Effector CD4-positive, alpha-beta T cell (primary cell): Measurements from ENCODE around the gene PDE11A.
A peak's percentile ranks its signal among the peaks of the same experiment; 100 is the strongest.

Experiments used
- DNase-seq: peaks from one replicate; pipeline ENCODE4 v3.0.0-alpha.2; 2020

Gene PDE11A

GRCh38 chr2:177618255-177619253 lies 454.0 kb downstream of the PDE11A start:
- peak; percentile 91 for DNase-seq

DNA sequence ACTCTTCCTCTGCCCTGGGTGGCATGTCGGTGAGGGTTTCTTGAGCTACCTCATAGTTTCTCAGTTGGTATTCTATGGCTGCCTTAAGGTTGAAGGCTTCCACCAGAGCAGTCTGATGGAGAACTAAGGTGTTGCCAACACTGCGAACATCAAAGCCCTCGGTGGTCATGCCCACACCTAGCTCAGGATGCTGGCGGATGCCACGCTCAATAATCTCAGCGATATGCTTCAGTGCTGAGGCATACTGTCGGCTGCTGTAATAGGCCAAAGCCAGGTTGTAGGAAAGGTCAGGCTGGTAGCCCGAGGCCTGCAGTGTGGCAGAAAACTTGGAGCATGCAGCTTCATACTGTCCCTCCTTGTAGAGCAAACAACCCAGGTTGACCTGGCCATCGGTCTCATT lies 454.7 kb downstream of the PDE11A start:
- no peak for DNase-seq

GRCh38 chr2:177616731-177617130 lies 455.8 kb downstream of the PDE11A start:
- DNase-seq, result no peak

DNA sequence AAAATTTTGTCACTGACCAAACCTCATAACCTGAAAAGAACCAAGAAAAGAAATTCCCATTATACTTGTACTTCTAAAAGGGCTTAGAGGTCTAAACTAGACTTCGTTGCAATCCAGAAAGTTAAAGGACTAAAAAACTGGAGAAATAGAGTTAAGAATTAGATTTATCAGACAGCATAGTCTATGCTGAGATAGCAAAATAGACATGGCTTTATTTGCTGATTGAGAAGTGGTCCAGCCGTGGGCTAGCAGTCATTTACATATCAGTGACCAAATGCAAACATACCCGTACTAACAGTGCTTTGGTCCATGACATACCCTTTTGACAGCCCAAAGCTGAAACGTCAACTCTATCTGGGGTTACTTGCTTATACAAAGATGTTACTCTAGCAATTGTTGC lies 456.5 kb downstream of the PDE11A start:
- no peak for DNase-seq

DNA sequence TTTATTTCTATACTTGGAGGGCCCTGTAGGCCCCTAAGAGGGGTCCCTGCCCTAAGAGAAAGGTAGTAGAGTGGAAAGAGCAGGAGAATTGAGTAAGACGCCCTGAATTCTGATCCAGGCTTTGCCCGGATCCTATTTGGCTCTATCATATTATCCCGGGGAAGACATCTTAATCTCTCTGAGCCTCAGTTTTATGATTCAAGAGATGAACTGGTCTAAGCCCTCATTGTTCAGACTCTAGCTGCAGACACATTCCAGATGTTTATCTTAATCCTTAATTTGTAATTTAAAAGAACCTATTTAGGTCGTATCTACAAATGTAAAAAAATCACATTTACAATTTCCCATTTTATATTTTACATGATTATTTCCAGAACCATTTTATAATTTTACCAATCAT lies 459.9 kb downstream of the PDE11A start:
- no peak for DNase-seq

- DNase-seq, result no peak
Observed at GRCh38 chr2:177611310-177611886, 461.2 kb downstream of the PDE11A start.

- no peak for DNase-seq
Observed at GRCh38 chr2:177610813-177611212, 461.8 kb downstream of the PDE11A start.

GRCh38 chr2:177606636-177607035 lies 465.9 kb downstream of the PDE11A start:
- DNase-seq, result no peak

GRCh38 chr2:177604271-177605065 lies 468.1 kb downstream of the PDE11A start:
- no peak for DNase-seq

GRCh38 chr2:177603768-177604167 lies 468.8 kb downstream of the PDE11A start:
- DNase-seq, result no peak

DNA sequence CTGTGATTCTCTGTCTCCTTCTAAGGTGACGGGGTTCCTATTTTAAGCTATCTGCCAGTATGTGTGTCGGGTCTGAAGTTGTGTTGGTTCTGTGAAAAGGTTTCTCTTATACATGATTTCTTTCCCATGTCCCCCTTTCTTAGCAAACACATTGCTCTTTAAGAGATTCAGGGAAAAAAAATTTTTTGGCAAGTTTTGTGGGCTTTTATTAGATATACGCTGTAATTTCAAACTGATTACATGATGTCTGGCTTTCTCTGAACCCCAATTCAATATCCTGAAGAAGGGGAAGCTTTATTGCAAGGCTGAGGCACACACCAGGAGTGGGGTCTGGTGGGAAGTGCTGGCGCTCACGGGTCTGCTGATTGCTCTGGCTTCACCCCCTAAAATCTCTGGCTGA lies 469.4 kb downstream of the PDE11A start:
- no peak for DNase-seq

GRCh38 chr2:177602611-177603164 lies 469.9 kb downstream of the PDE11A start:
- DNase-seq, result no peak

GRCh38 chr2:177600917-177601316 lies 471.7 kb downstream of the PDE11A start:
- DNase-seq, result no peak

GRCh38 chr2:177599956-177600355 lies 472.6 kb downstream of the PDE11A start:
- DNase-seq, result no peak

GRCh38 chr2:177599139-177599688 lies 473.4 kb downstream of the PDE11A start:
- no peak for DNase-seq

- DNase-seq, result no peak
Observed at GRCh38 chr2:177598326-177599138, 474.0 kb downstream of the PDE11A start.

GRCh38 chr2:177597759-177598158 lies 474.8 kb downstream of the PDE11A start:
- DNase-seq, result no peak

GRCh38 chr2:177596866-177597265 lies 475.7 kb downstream of the PDE11A start:
- no peak for DNase-seq

GRCh38 chr2:177595126-177595845 lies 477.3 kb downstream of the PDE11A start:
- no peak for DNase-seq

GRCh38 chr2:177593402-177593801 lies 479.2 kb downstream of the PDE11A start:
- DNase-seq, result no peak

DNA sequence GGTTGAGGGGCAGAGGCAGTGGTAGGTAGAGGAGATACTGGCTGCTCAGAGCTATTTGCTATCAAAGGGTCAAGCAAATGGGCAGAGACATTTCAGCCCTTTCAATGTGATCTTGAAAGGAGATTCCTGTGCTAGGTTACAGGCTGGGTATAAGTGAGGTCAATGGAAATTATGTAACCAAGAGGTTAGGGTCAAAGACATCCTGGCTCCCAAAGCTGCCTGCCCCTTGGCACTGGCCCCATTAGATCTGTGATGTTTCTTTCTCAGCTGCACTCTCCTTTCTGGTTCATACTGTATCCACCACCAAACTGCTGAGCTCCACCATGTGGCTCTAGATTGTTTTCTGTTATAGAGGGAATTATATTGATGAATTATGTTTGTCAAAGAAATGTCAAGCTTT lies 479.6 kb downstream of the PDE11A start:
- no peak for DNase-seq
